Measurements from ENCODE around the gene TMTC2. TPM values are rescaled to one million over a fixed set of nuclear protein-coding genes. Genes with fewer than 3 reads are reported as not detected.

TMTC2 gene
- total RNA-seq, 1 donor from 2014 or later, result 25.5 TPM

DNA sequence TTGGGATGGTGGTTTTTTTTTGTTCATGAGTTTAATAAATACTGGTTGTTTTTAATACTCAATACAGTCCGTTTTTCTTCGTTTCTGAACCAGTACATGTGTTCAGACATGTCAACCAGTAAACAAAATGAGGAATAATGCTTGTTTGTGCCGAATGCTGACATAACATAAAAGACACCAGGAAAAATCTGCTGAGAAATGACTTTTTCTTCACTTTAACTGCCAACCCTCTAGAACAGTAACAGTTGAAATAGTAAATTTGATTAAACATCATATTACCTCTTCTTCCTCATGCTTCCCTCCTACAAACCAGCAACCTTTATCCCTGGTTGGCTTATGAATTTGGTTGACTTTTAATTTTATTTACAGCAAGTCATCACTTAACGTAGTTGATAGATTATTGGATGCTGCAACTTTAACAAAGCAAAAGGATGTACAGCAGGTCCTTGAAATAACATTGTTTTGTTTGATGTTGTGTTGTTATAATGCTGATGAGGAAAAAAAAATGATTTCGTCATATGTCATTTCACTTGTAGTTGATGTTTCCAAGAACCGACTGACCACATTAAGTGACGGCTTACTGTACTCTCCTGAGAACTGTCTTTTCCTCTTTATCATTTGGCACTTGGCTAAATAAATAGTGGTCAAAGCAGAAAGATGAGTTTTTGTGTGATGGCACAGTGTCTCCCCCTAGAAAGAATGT is 340.5 kb downstream of the TMTC2 start:
- H3K9me3 ChIP-seq (ENCODE audit: low read depth), result no peaks in the 10 kb centered on the region
- H3K4me3 ChIP-seq, result no peak overlapping the region
- peaks cover 5% of the 10 kb centered on the region for H3K36me3 ChIP-seq
- no peaks in the 10 kb centered on the region for H4K20me1 ChIP-seq (ENCODE audit: low read depth)
- no peaks in the 10 kb centered on the region for H3K79me2 ChIP-seq (ENCODE audit: low read depth)
- Mint-ChIP-seq H3K27ac (no peak overlapping the region), H3K4me1 (peaks cover 4% of the 10 kb centered on the region), H3K27me3 (ENCODE audit: insufficient read depth, low read depth) (no peaks in the 10 kb centered on the region), H3K4me3 (no peak overlapping the region), H3K36me3 (peaks cover 6% of the 10 kb centered on the region), H3K9me3 (no peaks in the 10 kb centered on the region)
- no peaks in the 10 kb centered on the region for H3F3A ChIP-seq (ENCODE audit: low read depth)
- no peak overlapping the region for H3K9ac ChIP-seq
- H3K4me2 ChIP-seq, result no peak overlapping the region
- DNase-seq (ENCODE audit: low spot score), result no peak
- H3K27me3 ChIP-seq, result no peaks in the 10 kb centered on the region
- H3K27ac ChIP-seq, result no peak overlapping the region
- no peak overlapping the region for H2AFZ ChIP-seq (replicated peaks)
- no peak for TF ChIP-seq EZH2 (IDR thresholded peaks at IDR 0.05)
- no peak for TF ChIP-seq EZH2phosphoT487 (IDR thresholded peaks at IDR 0.05)
- TF ChIP-seq, protein P1, sequence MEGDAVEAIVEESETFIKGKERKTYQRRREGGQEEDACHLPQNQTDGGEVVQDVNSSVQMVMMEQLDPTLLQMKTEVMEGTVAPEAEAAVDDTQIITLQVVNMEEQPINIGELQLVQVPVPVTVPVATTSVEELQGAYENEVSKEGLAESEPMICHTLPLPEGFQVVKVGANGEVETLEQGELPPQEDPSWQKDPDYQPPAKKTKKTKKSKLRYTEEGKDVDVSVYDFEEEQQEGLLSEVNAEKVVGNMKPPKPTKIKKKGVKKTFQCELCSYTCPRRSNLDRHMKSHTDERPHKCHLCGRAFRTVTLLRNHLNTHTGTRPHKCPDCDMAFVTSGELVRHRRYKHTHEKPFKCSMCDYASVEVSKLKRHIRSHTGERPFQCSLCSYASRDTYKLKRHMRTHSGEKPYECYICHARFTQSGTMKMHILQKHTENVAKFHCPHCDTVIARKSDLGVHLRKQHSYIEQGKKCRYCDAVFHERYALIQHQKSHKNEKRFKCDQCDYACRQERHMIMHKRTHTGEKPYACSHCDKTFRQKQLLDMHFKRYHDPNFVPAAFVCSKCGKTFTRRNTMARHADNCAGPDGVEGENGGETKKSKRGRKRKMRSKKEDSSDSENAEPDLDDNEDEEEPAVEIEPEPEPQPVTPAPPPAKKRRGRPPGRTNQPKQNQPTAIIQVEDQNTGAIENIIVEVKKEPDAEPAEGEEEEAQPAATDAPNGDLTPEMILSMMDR (IDR thresholded peaks at IDR 0.05), result no peak
- H3K4me1 ChIP-seq, result peaks cover 6% of the 10 kb centered on the region

DNA sequence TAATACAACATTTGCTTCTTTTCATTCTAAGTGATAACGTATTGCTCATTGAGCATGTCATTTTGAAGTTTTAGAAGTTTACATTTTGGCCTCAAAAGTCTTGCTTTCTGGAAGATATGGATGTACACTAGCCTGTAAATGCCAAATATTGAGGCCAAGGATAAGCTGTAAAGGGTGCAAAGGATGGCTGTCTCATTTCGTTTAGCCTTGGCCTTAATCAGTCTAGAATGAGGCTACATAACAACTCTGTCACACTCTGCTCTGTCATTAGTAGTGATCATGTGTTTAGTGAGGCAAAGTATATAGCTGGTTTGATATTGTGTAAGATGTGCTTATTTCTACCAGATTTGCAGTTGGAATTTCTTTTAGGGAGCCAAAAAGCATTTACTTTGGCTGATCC is 344.5 kb downstream of the TMTC2 start:
- no peaks in the 10 kb centered on the region for H3F3A ChIP-seq (ENCODE audit: low read depth)
- no peaks in the 10 kb centered on the region for H3K36me3 ChIP-seq
- no peaks in the 10 kb centered on the region for H3K9me3 Mint-ChIP-seq
- H3K9ac ChIP-seq, result no peak overlapping the region
- no peaks in the 10 kb centered on the region for H3K27me3 Mint-ChIP-seq (ENCODE audit: insufficient read depth, low read depth)
- H3K27ac ChIP-seq, result no peak overlapping the region
- no peak overlapping the region for H3K4me2 ChIP-seq
- TF ChIP-seq, protein P1 (IDR thresholded peaks at IDR 0.05), result no peak
- TF ChIP-seq EZH2 (IDR thresholded peaks at IDR 0.05) (no peak), EZH2phosphoT487 (IDR thresholded peaks at IDR 0.05) (no peak)
- H2AFZ ChIP-seq (replicated peaks), result no peak overlapping the region
- no peak for DNase-seq (ENCODE audit: low spot score)
- H4K20me1 ChIP-seq (ENCODE audit: low read depth), result no peaks in the 10 kb centered on the region
- no peaks in the 10 kb centered on the region for H3K9me3 ChIP-seq (ENCODE audit: low read depth)
- no peaks in the 10 kb centered on the region for H3K4me1 Mint-ChIP-seq
- H3K27me3 ChIP-seq, result no peaks in the 10 kb centered on the region
- H3K27ac Mint-ChIP-seq, result no peak overlapping the region
- H3K36me3 Mint-ChIP-seq, result peaks cover 8% of the 10 kb centered on the region
- H3K79me2 ChIP-seq (ENCODE audit: low read depth), result no peaks in the 10 kb centered on the region
- no peak overlapping the region for H3K4me3 Mint-ChIP-seq
- peaks cover 6% of the 10 kb centered on the region for H3K4me1 ChIP-seq
- no peak overlapping the region for H3K4me3 ChIP-seq

- no peaks in the 10 kb centered on the region for H3K9me3 ChIP-seq (ENCODE audit: low read depth)
- H3K4me3 ChIP-seq, result no peak overlapping the region
- H3K4me3 Mint-ChIP-seq, result no peak overlapping the region
- H3K4me1 Mint-ChIP-seq, result peaks cover 13% of the 10 kb centered on the region
- no peak overlapping the region for H3K27ac ChIP-seq
- peaks cover 8% of the 10 kb centered on the region for H3K36me3 Mint-ChIP-seq
- no peaks in the 10 kb centered on the region for H3K36me3 ChIP-seq
- no peak overlapping the region for H3K4me2 ChIP-seq
- H2AFZ ChIP-seq (replicated peaks), result no peak overlapping the region
- H3K9me3 Mint-ChIP-seq, result peaks cover 3% of the 10 kb centered on the region
- peaks cover 14% of the 10 kb centered on the region for H3F3A ChIP-seq (ENCODE audit: low read depth)
- H3K27me3 ChIP-seq, result no peaks in the 10 kb centered on the region
- DNase-seq (ENCODE audit: low spot score), result no peak
- peaks cover 10% of the 10 kb centered on the region for H3K4me1 ChIP-seq
- no peaks in the 10 kb centered on the region for H3K27me3 Mint-ChIP-seq (ENCODE audit: insufficient read depth, low read depth)
- TF ChIP-seq EZH2phosphoT487 (IDR thresholded peaks at IDR 0.05), result no peak
- TF ChIP-seq, protein P1 (IDR thresholded peaks at IDR 0.05), result no peak
- TF ChIP-seq EZH2 (IDR thresholded peaks at IDR 0.05), result no peak
- no peak overlapping the region for H3K27ac Mint-ChIP-seq
- H3K9ac ChIP-seq, result no peak overlapping the region
- no peaks in the 10 kb centered on the region for H3K79me2 ChIP-seq (ENCODE audit: low read depth)
- H4K20me1 ChIP-seq (ENCODE audit: low read depth), result no peaks in the 10 kb centered on the region
Observed at GRCh38 chr12:83036847-83037246, 350.1 kb downstream of the TMTC2 start.
